Stimulated activated CD4-positive, alpha-beta T cell treated with anti-CD3 and anti-CD28 coated beads, Interleukin-15, amount 100 ng/mL, for 1 hour (primary cell): Measurements from ENCODE around the gene ZC3H18.

Experiments
- DNase-seq, 2 donors: peaks; one replicate each; pipeline ENCODE4 v3.0.0-alpha.2; 2020; ENCODE audit warnings: low read depth in 1 of 2, low spot score in 1 of 2

The ZC3H18 gene

DNA sequence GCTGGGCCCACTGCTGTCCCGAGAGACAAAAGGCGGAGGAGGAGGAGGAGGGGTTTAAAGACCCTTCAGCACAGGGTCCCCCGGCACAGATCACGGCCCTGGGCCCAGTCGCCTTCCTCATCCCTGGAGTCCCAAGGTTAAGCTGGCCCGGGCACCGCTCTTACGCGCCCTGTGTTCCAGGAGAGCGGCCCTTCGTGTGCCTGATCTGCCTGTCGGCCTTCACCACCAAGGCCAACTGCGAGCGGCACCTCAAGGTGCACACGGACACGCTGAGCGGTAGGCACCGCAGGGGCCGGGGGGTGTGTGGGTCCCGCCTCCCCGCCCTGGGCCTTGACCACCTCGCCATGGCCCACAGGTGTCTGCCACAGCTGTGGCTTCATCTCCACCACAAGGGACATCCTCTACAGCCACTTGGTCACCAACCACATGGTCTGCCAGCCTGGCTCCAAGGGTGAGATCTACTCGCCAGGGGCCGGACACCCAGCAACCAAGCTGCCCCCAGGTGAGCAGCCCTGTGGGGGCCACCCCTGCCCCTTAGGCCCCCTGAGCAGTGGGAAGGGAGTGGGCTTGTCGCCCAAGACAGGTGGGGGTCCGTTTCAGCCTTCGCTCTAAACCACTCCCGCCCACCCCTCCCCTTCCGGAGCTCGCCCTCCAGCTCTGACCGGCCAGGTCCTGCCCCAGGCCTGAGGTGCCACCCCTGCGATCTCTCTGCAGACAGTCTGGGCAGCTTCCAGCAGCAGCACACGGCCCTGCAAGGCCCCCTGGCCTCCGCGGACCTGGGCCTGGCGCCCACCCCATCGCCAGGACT, 37.6 kb upstream of the ZC3H18 start:
- DNase-seq: no peak

GRCh38 chr16:88533381-88533917, 36.8 kb upstream of the ZC3H18 start:
- no peak for DNase-seq

GRCh38 chr16:88533932-88534637, 36.1 kb upstream of the ZC3H18 start:
- peak; percentile 67 to 81 for DNase-seq

GRCh38 chr16:88534638-88535190, 35.5 kb upstream of the ZC3H18 start:
- DNase-seq: peak in 1 of 2 donors; percentile 23

DNA sequence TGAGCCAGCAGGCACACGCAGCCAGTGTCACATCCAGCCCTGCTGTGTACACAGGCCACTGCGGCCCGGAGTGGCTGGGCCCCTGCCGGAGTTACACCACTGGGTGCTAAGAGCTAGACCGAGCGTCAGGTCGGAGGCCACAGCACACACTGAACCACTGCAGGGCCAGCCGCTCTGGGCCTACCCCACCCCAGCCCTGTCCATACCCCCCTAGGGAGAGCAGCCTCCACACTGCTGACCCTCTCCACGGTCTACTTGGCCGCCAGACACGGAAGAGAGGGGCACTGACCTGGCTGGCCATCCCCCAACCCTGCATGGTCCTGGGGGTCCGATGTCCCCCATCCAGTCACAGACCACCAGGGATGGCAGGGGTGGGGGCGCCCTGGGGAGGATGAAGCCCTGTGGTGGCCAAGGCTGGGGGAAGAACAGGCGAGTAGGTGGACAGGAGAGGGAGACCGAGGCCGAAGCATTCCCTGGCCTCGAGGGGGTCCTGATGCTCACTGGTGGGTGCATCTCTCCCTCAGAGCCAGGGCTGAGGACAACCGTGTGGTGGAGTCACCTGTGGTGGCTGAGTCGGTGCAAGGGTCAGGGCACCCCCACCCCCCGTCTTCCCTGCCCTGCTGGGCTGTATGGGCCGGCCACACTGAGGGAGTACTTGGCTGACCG, 34.9 kb upstream of the ZC3H18 start:
- DNase-seq: no peak

- no peak for DNase-seq
Measured at GRCh38 chr16:88535857-88536222, 34.4 kb upstream of the ZC3H18 start.

- no peak for DNase-seq
Measured at GRCh38 chr16:88536510-88536909, 33.7 kb upstream of the ZC3H18 start.

DNA sequence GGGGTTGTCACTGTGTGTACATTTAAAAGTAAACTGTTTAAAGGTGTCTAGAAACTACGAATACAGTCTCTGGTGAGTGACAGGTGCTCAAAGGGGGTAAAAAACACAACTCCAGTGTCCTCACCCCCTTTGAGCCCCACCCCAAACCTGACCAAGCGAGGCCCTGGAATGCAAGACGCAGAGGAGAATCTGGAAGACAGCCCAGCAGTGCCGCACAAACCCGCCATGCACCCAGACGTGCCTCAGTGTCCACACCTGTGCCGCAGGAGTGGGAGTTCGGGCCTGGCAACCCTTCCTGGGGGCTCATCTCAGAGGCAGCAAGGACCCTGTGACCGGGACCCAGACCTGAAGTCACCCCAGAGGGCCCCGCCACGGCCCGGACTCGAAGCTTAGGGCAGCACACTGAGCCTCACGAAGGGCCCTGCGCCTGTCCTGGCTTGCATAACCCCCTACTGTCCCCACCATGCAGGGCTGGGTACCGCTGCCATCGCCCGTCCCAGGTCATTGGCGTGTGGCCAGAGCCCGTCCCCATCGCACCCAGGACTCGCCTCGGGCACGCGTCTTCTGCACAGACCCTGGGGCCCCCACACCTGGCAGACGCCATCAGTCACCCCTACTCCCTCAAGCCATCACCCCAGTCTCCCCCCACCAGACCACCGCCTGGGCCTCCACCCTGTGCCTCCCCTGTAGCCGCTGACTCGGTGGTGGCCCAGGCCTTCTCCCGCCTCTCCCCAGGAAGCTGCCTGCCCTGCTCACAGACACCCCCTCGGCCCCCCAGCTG, 33.0 kb upstream of the ZC3H18 start:
- DNase-seq: no peak

DNA sequence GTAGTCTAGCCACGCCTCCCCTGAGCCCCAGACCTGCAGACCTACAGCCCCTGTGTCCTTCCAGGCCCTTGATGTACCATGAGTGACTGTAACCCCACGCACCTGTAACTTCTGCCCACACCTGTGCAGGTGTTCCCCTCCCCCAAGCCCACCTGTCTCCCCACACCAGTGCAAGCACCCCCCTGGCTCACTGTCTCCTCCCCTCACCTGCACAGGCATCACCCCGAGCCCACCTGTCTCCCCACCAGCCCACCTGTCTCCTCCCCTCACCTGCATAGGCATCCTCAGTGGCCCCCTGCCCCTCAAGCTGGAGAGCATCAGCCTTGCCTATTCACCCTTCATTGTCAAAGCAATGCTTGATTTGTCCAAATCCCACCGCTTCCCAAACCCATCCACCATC, 32.3 kb upstream of the ZC3H18 start:
- no peak for DNase-seq

GRCh38 chr16:88538366-88539060, 31.7 kb upstream of the ZC3H18 start:
- DNase-seq: no peak

DNA sequence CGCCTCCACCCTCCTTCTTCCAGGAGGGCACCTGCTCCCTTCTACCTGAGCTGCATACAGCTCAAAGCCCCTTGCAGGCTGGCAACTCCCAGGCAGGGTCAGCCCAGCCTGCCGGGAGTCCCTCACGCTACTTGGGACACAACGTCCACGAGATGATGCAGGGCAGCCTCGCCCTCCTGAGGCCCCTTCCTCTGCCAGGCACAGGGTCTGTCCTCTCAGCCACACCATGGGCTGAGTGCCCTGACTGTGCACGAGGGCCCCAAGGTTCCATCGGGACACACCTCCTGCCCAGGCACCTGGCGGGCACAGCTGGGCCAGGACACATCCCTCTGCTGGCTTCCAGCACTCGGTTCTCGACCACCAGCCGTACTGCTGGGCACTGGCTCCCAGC, 30.9 kb upstream of the ZC3H18 start:
- no peak for DNase-seq

DNA sequence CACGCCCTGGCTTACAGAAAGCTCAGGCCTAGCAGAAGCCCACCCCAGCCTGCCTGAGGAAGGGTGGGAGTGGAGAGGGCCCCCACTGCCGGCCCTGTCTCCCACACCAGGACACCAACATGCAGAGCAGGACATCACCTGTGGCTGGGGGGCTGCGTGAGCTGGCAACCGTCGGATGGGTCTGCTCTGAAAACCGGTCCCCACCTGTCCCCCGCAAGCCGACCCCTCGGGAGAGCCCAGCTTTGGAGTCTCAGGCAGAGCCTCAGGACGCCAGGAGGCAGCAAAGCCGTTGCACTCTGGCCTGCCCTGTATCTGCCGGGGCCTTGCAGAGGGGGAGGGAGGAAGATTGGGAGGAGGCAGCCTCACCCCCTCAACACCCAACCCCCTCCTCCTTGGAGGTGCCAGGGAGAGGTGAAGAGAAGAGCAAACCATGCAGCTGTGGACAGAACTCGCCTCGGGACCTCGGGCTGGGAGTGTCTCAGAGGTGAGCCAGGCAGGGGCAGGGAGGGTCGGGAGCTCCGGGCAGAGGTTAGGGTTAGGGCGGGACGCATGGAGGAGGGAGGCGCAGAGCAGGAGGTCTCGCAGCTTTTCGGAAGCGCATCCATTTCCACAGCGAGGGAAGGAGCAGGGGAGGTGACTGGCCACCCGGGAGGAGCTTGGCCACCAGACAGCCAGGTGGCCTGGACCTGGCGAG, 30.4 kb upstream of the ZC3H18 start:
- no peak for DNase-seq

GRCh38 chr16:88540346-88540977, 29.7 kb upstream of the ZC3H18 start:
- DNase-seq: no peak

- no peak for DNase-seq
Measured at GRCh38 chr16:88541831-88542616, 28.2 kb upstream of the ZC3H18 start.

DNA sequence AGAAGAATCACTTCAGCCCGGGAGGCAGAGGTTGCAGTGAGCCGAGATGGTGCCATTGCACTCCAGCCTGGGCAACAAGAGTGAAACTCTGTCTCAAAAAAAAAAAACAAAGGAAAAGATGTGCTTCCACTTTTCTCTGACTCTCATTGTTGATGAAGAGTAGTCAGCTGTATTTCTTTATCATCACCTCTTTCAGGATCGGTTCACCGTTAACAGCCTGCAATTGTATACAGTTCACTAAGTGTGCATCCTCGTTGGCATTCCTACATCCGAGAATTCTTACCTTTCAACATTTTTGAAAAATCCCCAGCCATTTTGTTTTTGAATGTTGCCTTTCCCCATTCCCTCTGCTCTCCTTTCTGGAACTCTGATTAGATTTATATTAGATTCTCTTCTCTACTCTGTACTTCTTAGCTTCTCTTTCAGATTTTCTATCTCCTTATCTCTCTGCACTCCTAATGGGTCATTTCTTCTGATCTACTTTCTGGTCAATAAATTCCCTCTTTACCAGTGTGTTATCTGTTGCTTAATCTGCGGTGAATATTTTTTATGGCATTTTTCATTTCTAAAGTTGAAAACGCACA, 26.9 kb upstream of the ZC3H18 start:
- no peak for DNase-seq

GRCh38 chr16:88545781-88546180, 24.4 kb upstream of the ZC3H18 start:
- DNase-seq: no peak

GRCh38 chr16:88548131-88548874, 21.9 kb upstream of the ZC3H18 start:
- DNase-seq: no peak
